HepG2 (cell line): Measurements from ENCODE around the gene SLC12A1. TPM values are rescaled to one million over a fixed set of nuclear protein-coding genes. Genes with fewer than 3 reads are reported as not detected.

Source experiments
- KDM5A ChIP-seq: fragments of 200-600 bp; sonication (generic); IDR thresholded peaks from 2 replicates; pipeline ENCODE4 v1.7.0; 2018; ENCODE audit warnings: antibody characterized with exemption, mild to moderate bottlenecking, low read length, borderline replicate concordance
- MNT ChIP-seq: fragments of 450-650 bp; IDR thresholded peaks from 2 replicates; pipeline ENCODE4 v1.6.1; 2016
- MXD1 ChIP-seq: sonication (generic); formaldehyde crosslinking; IDR thresholded peaks from 2 replicates; pipeline ENCODE4 v1.4.0; 2020; ENCODE audit warnings: mild to moderate bottlenecking, missing genetic modification reagents
- SIN3A ChIP-seq: IDR thresholded peaks from 2 replicates; pipeline ENCODE4 v1.6.1; 2011; ENCODE audit warnings: low read depth, mild to moderate bottlenecking, control low read depth, low read length, borderline replicate concordance
- SOX13 ChIP-seq, 3 experiments: fragments of 450-650 bp in 1 of 3; sonication (generic) in 1 of 3; formaldehyde crosslinking in 1 of 3; IDR thresholded peaks in 2 of 3; conservative IDR thresholded peaks in 1 of 3; 2 replicates each; pipeline versions ENCODE4 v1.5.0 to v1.6.1; 2016 to 2020; ENCODE audit warnings: antibody characterized with exemption in 1 of 3, mild to moderate bottlenecking in 1 of 3, missing compliant biosample characterization in 1 of 3, missing genetic modification reagents in 1 of 3, moderate library complexity in 1 of 3
- SOX5 ChIP-seq: IDR thresholded peaks from 2 replicates; pipeline ENCODE4 v1.6.1; 2016; ENCODE audit warnings: borderline replicate concordance
- SP2 ChIP-seq: sonication (generic); formaldehyde crosslinking; IDR thresholded peaks from 2 replicates; pipeline ENCODE4 v1.5.1; 2020; ENCODE audit warnings: mild to moderate bottlenecking, missing genetic modification reagents
- TP53 ChIP-seq: sonication (generic); formaldehyde crosslinking; conservative IDR thresholded peaks from 2 replicates; pipeline ENCODE4 v1.4.0; 2020; ENCODE audit warnings: missing genetic modification reagents
- ZBTB46 ChIP-seq: sonication (generic); formaldehyde crosslinking; IDR thresholded peaks from 2 replicates; pipeline ENCODE4 v1.4.0; 2020; ENCODE audit warnings: mild to moderate bottlenecking, missing genetic modification reagents, borderline replicate concordance
- ZFP90 ChIP-seq: sonication (generic); formaldehyde crosslinking; IDR thresholded peaks from 2 replicates; pipeline ENCODE4 v1.8.0; 2022; ENCODE audit warnings: missing genetic modification reagents, mild to moderate bottlenecking, inconsistent platforms, borderline replicate concordance
- ZNF18 ChIP-seq: sonication (generic); formaldehyde crosslinking; IDR thresholded peaks from 2 replicates; pipeline ENCODE4 v1.8.0; 2022; ENCODE audit warnings: mild to moderate bottlenecking, missing genetic modification reagents; ENCODE audit not compliant: insufficient replicate concordance
- ZNF24 ChIP-seq: fragments of 450-650 bp; IDR thresholded peaks from 2 replicates; pipeline ENCODE4 v1.6.1; 2017; ENCODE audit warnings: antibody characterized with exemption, mild to moderate bottlenecking
- ZNF292 ChIP-seq: sonication (generic); formaldehyde crosslinking; IDR thresholded peaks from 2 replicates; pipeline ENCODE4 v1.8.1; 2022; ENCODE audit warnings: mild to moderate bottlenecking, low read depth, missing genetic modification reagents, borderline replicate concordance
- ZNF3 ChIP-seq: IDR thresholded peaks from 2 replicates; pipeline ENCODE4 v1.7.0; 2017; ENCODE audit warnings: inconsistent platforms
- ZNF460 ChIP-seq: sonication (generic); formaldehyde crosslinking; IDR thresholded peaks from 2 replicates; pipeline ENCODE4 v1.5.1; 2020; ENCODE audit warnings: missing genetic modification reagents, mild to moderate bottlenecking, borderline replicate concordance
- ZNF605 ChIP-seq: sonication (generic); formaldehyde crosslinking; IDR thresholded peaks from 2 replicates; pipeline ENCODE4 v1.8.0; 2022; ENCODE audit warnings: mild to moderate bottlenecking, missing genetic modification reagents
- ZNF652 ChIP-seq: IDR thresholded peaks from 2 replicates; pipeline ENCODE4 v1.6.1; 2016; ENCODE audit warnings: low read depth, borderline replicate concordance
- ZNF770 ChIP-seq: sonication (generic); formaldehyde crosslinking; IDR thresholded peaks from 2 replicates; pipeline ENCODE4 v1.5.0; 2020; ENCODE audit warnings: mild to moderate bottlenecking, missing genetic modification reagents
- ZNF891 ChIP-seq: sonication (generic); formaldehyde crosslinking; IDR thresholded peaks from 2 replicates; pipeline ENCODE4 v1.5.0; 2020; ENCODE audit warnings: mild to moderate bottlenecking, missing genetic modification reagents
- polyA plus RNA-seq, 8 experiments: library from polyadenylated mRNA; depleted of rRNA in 3 of 8; stranded (reverse) in 7 of 8; unstranded in 1 of 8; fragments of >200 nt; fragmentation: Illumina TruSeq in 4 of 8; extraction: Trizol in 4 of 8; gene quantifications; 2 replicates each; pipeline versions ENCODE4 v1.2.1 to v1.2.3, GENCODE V29; 2011 to 2016; ENCODE audit warnings: low read depth in 4 of 8, missing spikeins in 1 of 8, mixed read lengths in 1 of 8; ENCODE audit not compliant: insufficient read depth in 1 of 8
- total RNA-seq, 5 experiments: library from RNA; depleted of rRNA; stranded (reverse); fragments of >200 nt; fragmentation: Illumina TruSeq; extraction: Trizol; gene quantifications; 2 replicates each; pipeline ENCODE4 v1.2.3, GENCODE V29; 2016; ENCODE audit warnings: low read depth in 1 of 5

Gene SLC12A1
- total and polyA plus RNA-seq, 2 of the 13 experiments (the other 11 are each of a cell fraction or from before 2014, with no cell fraction given) = not detected

- TF ChIP-seq SOX13 (IDR thresholded peaks at IDR 0.05) (no peak), SOX13 (CRISPR knock-in tag; conservative IDR thresholded peaks at IDR 0.05 in 1 of 2, IDR thresholded peaks at IDR 0.05 in 1 of 2) (peak in 1 of 2 experiments; percentile 27; a peak in 1 of 4 replicates), ZNF605 (CRISPR knock-in tag) (peak; percentile 58; the same call in 1 of the 2 replicates), KDM5A (peak; percentile 56; the same call in 1 of the 2 replicates), SOX5 (CRISPR knock-in tag) (no peak; the same call in 1 of the 2 replicates), ZNF770 (CRISPR knock-in tag) (0 out of 2 replicates have a peak, but pooled peaks have one; percentile 20), ZNF24 (no peak), SP2 (peak; percentile 64), ZNF652 (no peak), ZNF18 (CRISPR knock-in tag) (peak; percentile 2), MXD1 (peak; percentile 49; the same call in 1 of the 2 replicates), ZNF3 (CRISPR knock-in tag) (no peak), ZNF292 (CRISPR knock-in tag) (no peak), ZNF460 (CRISPR knock-in tag) (no peak), MNT (no peak), SIN3A (no peak), ZBTB46 (CRISPR knock-in tag) (no peak), ZNF891 (CRISPR knock-in tag) (peak; percentile 77; the same call in 1 of the 2 replicates), TP53 (CRISPR knock-in tag) (peak; percentile 75), ZFP90 (CRISPR knock-in tag) (no peak)
Measured at GRCh38 chr15:48330855-48331795, 125.0 kb downstream of the SLC12A1 start, which contains the start of gene DUT (continued).
